ENCODE measurements around the gene C10orf90.

The C10orf90 gene

GRCh38 chr10:126592901-126593300, 77.6 kb downstream of the C10orf90 start:
- H3K27ac ChIP-seq: no peak overlapping the region
- no peak overlapping the region for H2AFZ ChIP-seq (ENCODE audit: low read depth)
- no peak overlapping the region for H3K4me3 ChIP-seq (IDR thresholded peaks at IDR 0.05; ENCODE audit: insufficient read depth, low read depth, low read length)
- no peak for TF ChIP-seq CTCF (conservative IDR thresholded peaks at IDR 0.05; ENCODE audit: low read depth, low read length)
- no peak overlapping the region for H3K4me2 ChIP-seq
- no peaks in the 10 kb centered on the region for H3K36me3 ChIP-seq (ENCODE audit: insufficient read depth)
- H3K9ac ChIP-seq: no peak overlapping the region
- H3K79me2 ChIP-seq (ENCODE audit: insufficient read depth, low read depth): no peaks in the 10 kb centered on the region
- H3K4me1 ChIP-seq (ENCODE audit: low read depth, poor library complexity, severe bottlenecking): no peaks in the 10 kb centered on the region
- H4K20me1 ChIP-seq (ENCODE audit: insufficient read depth): no peaks in the 10 kb centered on the region
- H3K27me3 ChIP-seq (ENCODE audit: insufficient read depth, low read depth): no peaks in the 10 kb centered on the region

- Histone ChIP-seq H3K4me3 (IDR thresholded peaks at IDR 0.05; ENCODE audit: insufficient read depth, low read depth, low read length) (no peak overlapping the region), H3K4me2 (no peak overlapping the region), H3K27me3 (ENCODE audit: insufficient read depth, low read depth) (no peaks in the 10 kb centered on the region), H3K9ac (no peak overlapping the region), H3K27ac (no peak overlapping the region), H3K4me1 (ENCODE audit: low read depth, poor library complexity, severe bottlenecking) (no peaks in the 10 kb centered on the region), H3K79me2 (ENCODE audit: insufficient read depth, low read depth) (no peaks in the 10 kb centered on the region), H3K36me3 (ENCODE audit: insufficient read depth) (no peaks in the 10 kb centered on the region), H2AFZ (ENCODE audit: low read depth) (no peak overlapping the region), H4K20me1 (ENCODE audit: insufficient read depth) (no peaks in the 10 kb centered on the region)
- TF ChIP-seq CTCF (conservative IDR thresholded peaks at IDR 0.05; ENCODE audit: low read depth, low read length): no peak
These were observed 82.5 kb downstream of the C10orf90 start for GRCh38 chr10:126588024-126588423.

- Histone ChIP-seq H3K27me3 (ENCODE audit: insufficient read depth, low read depth) (no peaks in the 10 kb centered on the region), H3K27ac (no peak overlapping the region)
These were observed 83.6 kb downstream of the C10orf90 start for GRCh38 chr10:126586878-126587277.

GRCh38 chr10:126586128-126586527, 84.4 kb downstream of the C10orf90 start:
- Histone ChIP-seq H4K20me1 (ENCODE audit: insufficient read depth) (no peaks in the 10 kb centered on the region), H3K4me1 (ENCODE audit: low read depth, poor library complexity, severe bottlenecking) (no peaks in the 10 kb centered on the region), H3K4me3 (IDR thresholded peaks at IDR 0.05; ENCODE audit: insufficient read depth, low read depth, low read length) (no peak overlapping the region), H3K9ac (no peak overlapping the region), H3K27me3 (ENCODE audit: insufficient read depth, low read depth) (no peaks in the 10 kb centered on the region), H3K4me2 (no peak overlapping the region), H2AFZ (ENCODE audit: low read depth) (no peak overlapping the region), H3K36me3 (ENCODE audit: insufficient read depth) (no peaks in the 10 kb centered on the region), H3K27ac (no peak overlapping the region), H3K79me2 (ENCODE audit: insufficient read depth, low read depth) (no peaks in the 10 kb centered on the region)
- no peak for TF ChIP-seq CTCF (conservative IDR thresholded peaks at IDR 0.05; ENCODE audit: low read depth, low read length)

More at GRCh38 chr10:126586878-126587277, 83.6 kb downstream of the C10orf90 start:
- H3K79me2 ChIP-seq (ENCODE audit: insufficient read depth, low read depth): no peaks in the 10 kb centered on the region
- no peak for TF ChIP-seq CTCF (conservative IDR thresholded peaks at IDR 0.05; ENCODE audit: low read depth, low read length)
- no peaks in the 10 kb centered on the region for H4K20me1 ChIP-seq (ENCODE audit: insufficient read depth)
- no peaks in the 10 kb centered on the region for H3K36me3 ChIP-seq (ENCODE audit: insufficient read depth)
- no peak overlapping the region for H3K9ac ChIP-seq
- no peak overlapping the region for H3K4me2 ChIP-seq
- H3K4me3 ChIP-seq (IDR thresholded peaks at IDR 0.05; ENCODE audit: insufficient read depth, low read depth, low read length): no peak overlapping the region
- no peak overlapping the region for H2AFZ ChIP-seq (ENCODE audit: low read depth)
- H3K4me1 ChIP-seq (ENCODE audit: low read depth, poor library complexity, severe bottlenecking): no peaks in the 10 kb centered on the region

Measured in KMS-11 (cell line).